NCI-H526 treated with DMSO at 0.1 percent for 48 hours (cell line): Measurements from ENCODE around the gene DOCK4.

Experiments used
- DNase-seq: peaks from one replicate; lab custom pipeline; 2025; lab: John Stamatoyannopoulos, UW

DOCK4 gene

GRCh38 chr7:111806232-111806631, 400.0 kb downstream of the DOCK4 start:
- DNase-seq = no peak

GRCh38 chr7:111803015-111803758, 403.0 kb downstream of the DOCK4 start:
- DNase-seq = no peak

- no peak for DNase-seq
Observed at GRCh38 chr7:111802194-111802772, 403.9 kb downstream of the DOCK4 start.

- DNase-seq = no peak
Observed at GRCh38 chr7:111801277-111801676, 404.9 kb downstream of the DOCK4 start.

DNA sequence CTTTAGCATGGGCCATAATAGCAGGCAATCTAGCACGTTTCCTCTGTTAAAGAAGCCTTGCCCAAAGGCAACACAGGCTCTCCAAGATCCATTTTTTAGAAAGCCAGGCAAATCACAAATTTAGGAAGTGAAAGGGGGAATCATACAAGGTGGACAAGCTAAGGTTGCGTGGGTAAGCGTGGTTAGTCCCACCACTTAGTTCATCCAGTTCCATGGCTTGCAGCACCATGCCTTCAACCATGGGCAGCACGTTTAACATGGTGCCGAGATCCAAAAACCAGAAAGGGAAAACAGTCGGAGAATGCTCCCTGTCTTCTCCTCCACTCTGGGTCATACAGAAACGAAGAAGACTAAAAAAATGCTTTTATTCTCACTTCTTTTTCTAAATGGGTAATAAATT, 409.5 kb downstream of the DOCK4 start:
- no peak for DNase-seq

GRCh38 chr7:111789870-111790269, 416.3 kb downstream of the DOCK4 start:
- no peak for DNase-seq

GRCh38 chr7:111789048-111789320, 417.2 kb downstream of the DOCK4 start:
- no peak for DNase-seq

GRCh38 chr7:111788286-111789047, 417.7 kb downstream of the DOCK4 start:
- no peak for DNase-seq

DNA sequence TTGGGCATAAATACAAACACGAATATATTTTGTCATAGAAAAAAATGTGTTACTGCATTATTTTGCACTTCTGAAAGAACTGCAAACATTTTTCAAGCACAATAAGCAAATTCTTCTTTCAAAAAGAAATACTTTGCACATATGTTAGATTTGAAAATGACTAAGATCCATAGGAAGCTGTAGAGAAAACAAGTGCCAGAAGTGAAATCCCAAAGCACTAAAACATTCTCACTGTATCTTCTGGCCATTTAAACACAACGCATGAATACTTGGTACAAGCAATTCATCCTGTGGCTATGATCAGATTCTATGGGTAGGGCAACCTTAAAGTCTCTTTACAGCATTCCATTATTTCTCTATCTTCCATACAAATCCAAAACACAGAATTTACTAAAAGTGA, 418.5 kb downstream of the DOCK4 start:
- DNase-seq = no peak

GRCh38 chr7:111787099-111787498, 419.1 kb downstream of the DOCK4 start:
- DNase-seq = no peak

DNA sequence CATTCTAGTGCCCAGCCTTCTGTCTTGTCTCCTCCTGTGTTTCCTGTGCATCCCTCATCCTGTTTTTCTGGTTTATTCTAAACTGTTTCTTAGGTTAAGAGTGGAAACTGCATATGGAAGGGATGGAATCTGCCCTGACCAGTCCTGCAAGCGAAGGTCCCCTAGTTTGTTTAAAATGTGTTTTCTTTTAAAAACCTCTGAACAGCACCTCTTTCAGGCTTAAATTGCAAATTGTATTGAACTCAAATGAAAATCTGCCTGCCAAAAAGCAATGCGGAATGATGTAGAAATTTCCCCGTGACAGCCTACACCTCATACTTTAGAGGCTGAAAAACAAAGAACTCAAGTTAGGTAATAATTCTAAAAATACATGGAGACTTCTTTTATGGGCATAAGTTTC, 421.1 kb downstream of the DOCK4 start:
- no peak for DNase-seq

DNA sequence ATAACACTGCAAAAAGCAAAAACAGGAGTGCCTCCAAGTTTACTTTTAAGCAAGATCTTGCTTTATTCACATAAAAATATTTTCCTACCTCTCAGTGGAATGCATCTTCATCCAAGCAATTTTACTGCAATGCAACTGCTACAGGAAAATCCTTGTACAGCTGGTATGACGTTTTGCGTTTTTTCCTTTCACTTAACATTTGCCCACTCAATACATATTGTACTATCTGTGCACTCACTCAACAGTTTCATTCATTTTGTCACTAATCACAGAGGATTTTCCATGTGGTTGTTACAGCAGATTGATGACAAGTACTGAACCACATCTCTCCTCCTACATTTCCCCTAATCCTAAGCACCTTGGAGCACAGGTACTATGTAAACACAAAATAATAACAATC, 421.9 kb downstream of the DOCK4 start:
- DNase-seq = no peak

DNA sequence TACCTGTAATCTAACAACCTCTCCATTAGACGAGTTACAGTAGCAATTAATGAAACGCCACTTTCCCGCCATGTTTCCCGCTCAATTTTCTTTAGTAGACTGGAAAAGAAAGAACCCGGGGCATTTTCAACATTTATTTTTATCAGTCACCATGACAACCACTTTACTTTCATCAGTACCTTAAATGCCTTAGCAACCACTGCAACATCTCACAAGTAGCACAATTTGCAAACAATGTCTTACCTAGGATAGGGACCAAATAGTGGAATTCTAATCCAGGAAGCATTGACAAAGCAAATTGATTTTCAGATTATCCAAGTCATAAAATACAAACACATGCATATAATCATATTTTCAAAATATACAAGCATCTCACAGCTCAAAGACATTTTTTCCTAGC, 422.3 kb downstream of the DOCK4 start:
- DNase-seq = no peak

- DNase-seq = no peak
Observed at GRCh38 chr7:111780527-111780926, 425.7 kb downstream of the DOCK4 start.

- DNase-seq = no peak
Observed at GRCh38 chr7:111775206-111775605, 431.0 kb downstream of the DOCK4 start.

DNA sequence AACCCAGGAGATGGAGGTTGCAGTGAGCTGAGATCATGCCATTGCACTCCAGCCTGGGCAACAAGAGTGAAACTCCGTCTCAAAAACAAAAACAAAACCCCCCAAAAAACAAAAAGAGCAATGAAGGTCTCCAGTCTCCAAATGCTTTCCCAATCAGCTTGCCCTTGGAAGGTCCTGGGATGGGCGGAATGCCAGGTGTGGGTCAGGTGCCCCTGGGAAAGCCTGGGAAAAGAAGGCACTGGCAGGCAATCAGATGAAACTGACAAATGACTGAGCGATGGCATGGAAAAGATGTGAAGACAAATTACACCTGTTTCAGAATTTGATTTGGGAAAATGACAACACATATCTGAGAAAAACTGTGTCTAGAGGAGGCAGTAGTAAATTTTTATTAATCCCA, 433.5 kb downstream of the DOCK4 start:
- DNase-seq = no peak

- no peak for DNase-seq
Observed at GRCh38 chr7:111771638-111772037, 434.6 kb downstream of the DOCK4 start.

GRCh38 chr7:111770116-111770515, 436.1 kb downstream of the DOCK4 start:
- no peak for DNase-seq

DNA sequence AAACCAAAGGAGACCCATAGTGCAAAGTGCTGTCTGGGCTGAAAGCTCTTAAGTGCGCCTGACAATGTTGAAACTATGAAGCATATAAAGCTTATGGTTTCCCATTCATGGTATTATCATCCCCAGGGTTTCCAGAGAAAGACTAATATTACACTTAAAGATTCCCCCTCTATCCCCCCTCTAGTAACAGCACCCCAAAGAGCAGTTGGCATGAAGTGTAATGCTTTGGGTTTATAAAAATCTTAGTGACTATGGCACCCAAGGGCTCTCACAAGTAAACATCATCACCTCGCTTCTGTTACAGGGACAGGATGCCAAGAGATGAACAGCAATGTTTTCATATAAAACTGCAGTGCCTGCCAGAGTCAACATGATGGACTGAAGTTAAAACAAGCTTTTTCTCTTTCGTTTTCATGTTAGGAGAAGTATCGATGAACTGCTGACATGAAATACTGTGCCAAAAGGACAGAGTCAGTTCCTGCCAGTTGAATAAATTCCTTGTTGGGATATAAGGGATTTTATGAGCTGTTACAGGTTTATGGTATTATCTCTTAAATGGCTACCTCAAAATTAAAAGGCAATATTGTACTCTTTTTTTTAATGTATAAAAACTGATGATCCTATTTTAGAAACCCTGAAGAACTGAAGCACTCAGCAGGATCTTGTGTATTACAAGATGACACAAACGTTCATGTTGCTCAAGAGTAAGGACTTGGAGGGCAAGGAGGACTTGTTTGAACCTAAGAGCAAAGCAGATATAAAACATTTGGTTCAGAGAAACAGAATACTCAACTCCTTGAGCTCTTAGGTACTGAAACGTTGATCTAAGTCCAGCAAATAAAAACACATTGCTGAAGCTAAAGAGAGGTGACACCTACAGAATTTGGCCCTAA, 440.2 kb downstream of the DOCK4 start:
- no peak for DNase-seq

- DNase-seq = peak; percentile 73
Observed at GRCh38 chr7:111763221-111763801, 442.9 kb downstream of the DOCK4 start.

DNA sequence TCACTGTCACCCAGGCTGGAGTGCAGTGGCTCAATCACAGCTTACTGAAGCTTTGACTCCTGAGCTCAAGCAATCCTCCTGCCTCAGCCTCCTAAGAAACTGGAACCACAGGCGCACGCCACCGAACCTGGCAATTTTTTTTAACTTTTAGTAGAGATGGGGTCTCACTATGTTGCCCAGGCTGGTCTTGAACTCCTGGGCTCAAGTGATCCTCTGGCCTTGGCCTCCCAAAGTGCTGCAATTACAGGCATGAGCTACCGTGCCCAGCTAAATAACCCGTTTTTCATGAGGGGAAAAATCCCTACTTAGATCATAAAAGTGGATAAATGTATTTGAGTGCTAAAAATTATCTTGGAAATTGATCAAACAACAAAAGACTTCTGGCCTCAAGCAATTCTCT, 443.4 kb downstream of the DOCK4 start:
- no peak for DNase-seq

DNA sequence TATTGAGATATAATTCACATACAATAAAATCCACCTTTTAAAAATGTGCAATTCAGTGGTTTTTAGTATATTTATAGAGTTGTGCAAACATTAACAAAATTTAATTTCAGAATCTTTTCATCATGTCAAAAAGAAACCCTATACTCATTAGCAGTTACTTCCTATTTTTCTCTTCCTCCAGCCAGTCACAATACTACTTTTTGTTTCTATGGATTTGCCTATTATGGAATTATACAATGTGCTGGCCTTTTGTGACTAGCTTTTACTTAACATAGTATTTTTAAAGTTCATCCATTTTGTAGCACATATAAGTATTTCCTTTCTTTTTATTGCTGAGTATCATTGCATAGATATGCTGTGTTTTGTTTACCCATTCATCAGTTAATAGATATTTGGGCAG, 444.0 kb downstream of the DOCK4 start:
- DNase-seq = no peak
